SKM-1 (cell line): ENCODE results near the gene SPP1.
"Not testable (repeated sequence)": the region's sequence is repeated elsewhere in the genome, so short reads cannot be mapped to it uniquely, and the experiment has no call there.

ENCODE experiments used
- DNase-seq: peaks from one replicate; lab custom pipeline; 2025; ENCODE audit not compliant: unreplicated experiment; lab: John Stamatoyannopoulos, UW

Gene SPP1

DNA sequence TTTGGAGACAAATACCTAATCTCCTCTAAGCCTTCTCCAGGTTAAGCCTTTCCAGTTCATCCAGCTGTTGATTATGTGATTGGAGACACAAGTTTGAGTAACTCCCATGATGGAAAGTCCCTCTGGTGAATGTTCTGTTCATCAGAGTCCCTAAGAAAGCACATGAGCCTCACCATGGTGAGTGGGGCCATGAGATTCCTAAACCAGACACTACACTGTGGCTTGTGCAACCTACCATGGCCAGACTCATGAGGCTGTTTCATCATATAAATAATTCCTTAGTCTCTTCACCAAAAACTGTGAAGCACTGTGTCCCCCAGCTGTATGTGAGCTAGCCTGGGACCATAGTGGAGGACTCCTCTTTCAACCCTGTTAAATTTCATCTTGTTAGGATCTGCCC, 46.3 kb downstream of the SPP1 start:
- no peak for DNase-seq

DNA sequence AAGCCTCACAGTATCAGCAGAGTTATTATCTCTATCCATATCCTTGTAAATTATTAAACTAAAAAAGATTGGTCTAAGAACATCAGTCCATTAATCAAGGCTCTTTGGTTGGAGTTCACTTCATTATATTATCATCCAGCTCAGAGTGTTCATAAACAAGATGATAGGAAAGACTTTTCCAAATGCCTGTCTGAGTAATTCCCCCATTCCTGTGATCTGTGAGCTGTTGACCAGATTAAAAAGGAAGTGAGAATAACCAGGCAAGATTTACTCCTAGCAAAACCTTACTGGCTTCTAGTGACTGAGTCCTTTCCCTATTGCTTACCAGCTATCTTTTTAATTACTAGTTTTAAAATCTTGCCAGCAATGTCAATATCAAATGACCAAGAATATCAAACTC, 46.8 kb downstream of the SPP1 start:
- DNase-seq, result no peak

DNA sequence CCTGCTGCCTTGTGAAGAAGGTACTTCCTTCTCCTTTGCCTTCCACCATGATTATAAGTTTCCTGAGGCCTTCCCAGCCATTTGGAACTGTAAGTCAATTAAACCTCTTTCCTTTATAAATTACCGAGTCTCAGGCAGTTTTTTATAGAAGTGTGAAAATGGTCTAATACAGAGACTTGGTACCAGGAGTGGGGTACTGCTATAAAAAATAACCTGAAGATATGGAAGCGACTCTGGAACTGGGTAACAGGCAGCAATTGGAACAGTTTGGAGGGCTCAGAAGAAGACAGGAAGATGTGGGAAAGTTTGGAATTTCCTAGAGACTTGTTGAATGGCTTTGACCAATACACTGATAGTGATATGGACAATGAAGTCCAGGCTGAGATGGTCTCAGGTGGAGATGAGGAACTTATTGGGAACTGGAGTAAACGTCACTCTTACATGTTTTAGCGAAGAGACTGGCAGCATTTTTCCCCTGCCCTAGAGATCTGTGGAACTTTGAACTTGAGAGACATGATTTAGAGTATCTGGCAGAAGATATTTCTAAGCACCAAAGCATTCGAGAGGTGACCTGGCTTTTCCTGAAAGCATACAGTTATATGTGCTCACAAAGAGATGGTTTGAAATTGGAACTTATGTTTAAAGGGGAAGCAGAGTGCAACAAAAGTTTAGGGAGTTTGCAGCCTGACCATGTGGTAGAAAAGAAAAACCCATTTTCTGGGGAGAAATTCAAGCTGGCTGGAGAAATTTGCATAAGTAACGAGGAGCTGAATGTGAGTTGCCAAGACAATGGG, 50.6 kb downstream of the SPP1 start:
- DNase-seq, result not testable (repeated sequence)

DNA sequence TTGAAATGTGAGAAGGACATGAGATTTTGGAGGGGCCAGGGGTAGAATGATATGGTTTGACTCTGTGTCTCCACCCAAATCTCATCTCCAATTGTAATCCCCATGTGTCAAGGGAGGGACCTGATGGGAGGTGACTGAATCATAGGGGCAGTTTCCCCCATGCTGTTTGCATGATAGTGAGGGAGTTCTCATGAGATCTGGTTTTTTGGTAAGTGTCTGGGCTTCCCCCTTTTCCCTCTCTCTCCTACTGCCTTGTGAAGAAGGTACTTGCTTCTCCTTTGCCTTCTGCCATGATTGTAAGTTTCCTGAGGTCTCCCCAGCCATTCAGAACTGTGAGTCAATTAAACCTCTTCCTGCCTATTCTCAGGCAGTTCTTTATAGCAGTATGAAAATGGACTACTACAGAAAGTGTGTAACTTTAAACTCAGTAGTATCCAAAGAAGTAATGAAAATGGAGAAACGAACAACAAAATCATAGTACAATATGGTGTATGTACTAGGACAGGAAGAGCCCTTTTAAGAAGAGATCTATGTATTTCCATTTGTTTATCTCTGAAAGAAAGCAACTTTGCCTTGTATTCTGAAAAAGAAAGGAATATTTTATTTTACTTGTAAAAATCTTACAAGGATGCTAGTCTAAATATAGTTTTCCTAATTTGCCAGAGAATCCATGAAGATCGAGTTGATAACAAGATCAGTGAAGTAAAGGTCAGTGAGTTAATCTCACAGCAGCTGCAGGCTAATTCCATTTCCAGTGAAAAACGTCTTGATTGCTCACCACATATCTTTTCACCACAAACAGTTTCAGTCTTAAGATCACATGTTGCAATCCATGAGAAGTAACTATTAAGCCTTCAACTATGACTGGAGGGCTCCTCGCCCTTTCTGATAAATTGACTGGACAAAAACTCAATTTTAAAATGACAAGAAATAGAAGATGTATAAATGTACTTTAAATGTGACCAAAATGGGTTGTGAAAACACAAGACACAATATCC, 52.4 kb downstream of the SPP1 start:
- no peak for DNase-seq

DNA sequence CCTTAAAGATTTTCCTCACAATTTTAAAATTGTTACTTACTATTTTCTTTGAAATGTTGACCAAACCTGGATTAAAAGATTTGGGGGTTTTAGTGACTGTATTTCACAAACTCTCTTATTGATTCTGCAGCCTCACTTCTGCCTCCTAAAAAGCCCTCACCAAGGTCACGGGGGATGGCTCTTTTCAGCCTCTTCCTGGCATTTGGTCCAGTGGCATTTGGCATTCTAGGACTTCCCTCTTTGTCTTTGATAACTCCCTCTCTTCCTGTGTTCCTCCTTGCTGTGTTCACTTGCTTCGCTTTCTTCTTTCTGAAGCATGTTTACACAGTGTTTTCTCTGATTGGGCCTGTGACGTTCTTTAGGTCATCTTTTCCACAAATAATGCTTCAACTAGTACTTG, 53.4 kb downstream of the SPP1 start:
- no peak for DNase-seq

DNA sequence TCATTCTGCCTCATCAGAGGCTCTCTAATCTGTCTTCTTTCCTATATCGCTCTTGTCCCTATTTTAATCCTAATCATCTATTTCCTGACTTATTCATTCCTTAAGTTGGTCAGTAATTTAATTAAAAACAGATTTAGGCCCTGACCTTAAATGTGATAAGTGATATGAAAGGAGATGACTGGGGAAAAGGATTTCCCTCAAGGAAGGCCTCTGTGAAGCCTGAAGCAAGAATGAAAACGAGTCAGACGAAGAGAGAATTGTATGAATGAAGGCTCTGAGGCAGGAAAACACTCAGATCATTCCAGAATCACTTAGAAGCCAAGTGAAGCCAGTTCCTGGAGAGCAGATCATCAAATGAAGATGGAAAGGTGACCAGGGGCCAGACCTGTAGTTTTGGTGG, 54.0 kb downstream of the SPP1 start:
- no peak for DNase-seq

DNA sequence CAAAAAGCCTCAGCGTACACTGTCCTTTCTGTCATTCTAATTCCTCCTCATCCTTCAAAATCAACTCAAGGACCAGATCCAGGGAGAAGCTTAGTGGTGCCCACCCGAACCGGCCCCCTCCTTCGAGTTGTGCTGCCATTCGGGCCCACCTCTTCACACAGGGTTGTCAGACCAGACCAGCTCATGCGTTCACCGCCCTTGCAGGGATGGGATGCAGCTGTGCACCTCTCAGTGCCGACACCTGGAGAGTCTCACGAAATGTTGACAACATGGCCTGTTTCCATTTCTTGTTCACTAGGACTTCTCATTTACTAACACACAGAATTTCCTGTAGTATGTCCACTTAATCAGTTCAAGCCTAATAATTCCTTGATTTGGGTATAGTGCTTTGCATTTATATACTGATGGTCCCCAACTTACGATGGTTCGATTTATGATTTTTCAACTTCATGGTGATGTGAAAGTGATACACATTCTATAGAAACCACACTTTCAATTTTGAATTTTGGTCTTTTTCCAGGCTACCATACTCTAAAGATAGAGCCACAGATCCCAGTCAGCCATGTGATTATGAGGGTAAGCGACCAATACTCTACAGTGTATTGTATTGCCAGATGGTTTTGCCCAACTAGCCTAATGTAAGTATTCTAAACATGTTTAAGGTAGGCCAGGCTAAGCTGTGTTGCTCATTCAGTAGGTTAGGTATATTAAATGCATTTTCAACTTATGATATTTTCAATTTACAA, 55.2 kb downstream of the SPP1 start:
- DNase-seq, result no peak
